Measurements from ENCODE around the gene CRISP1.
"Not testable (repeated sequence)": the region's sequence is repeated elsewhere in the genome, so short reads cannot be mapped to it uniquely, and the experiment has no call there.

Gene CRISP1

DNA sequence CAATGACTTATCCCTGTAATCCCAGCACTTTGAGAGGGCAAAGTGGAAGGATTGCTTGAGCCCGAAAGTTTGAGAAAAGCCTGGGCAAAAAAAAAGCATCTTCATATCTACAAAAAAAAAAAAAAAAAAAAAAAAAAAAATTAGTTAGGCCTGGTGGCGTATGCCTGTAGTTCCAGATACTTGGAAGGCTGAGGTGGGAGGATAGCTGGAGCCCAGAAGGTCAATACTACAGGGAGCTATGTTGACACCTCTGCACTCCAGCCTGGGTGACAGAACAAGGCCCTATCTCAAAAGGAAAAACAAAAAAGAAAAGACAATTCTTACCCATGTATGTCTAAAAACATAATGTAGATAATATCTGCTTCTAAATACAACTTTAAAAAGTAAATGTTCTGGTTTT is 27.2 kb downstream of the CRISP1 start:
- no peak for DNase-seq

DNA sequence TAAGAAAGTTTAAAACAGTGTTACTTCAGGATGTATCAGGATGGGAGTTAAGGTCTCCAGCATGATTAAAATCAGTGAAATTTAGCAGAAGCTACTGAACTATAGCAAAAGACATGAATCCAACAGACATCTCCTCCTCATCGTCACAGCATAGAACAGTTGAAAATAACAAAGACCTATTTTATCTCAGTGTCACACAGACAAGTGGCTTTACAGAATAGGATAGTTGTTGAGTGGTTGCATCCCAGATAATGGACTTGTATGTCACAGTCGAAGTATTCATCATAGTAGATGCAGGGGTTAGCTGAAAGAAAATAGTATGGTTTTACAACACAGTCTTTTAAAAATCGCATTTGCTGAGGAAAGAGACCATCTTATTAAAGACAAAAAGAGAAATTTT is 31.2 kb downstream of the CRISP1 start:
- DNase-seq: no peak

DNA sequence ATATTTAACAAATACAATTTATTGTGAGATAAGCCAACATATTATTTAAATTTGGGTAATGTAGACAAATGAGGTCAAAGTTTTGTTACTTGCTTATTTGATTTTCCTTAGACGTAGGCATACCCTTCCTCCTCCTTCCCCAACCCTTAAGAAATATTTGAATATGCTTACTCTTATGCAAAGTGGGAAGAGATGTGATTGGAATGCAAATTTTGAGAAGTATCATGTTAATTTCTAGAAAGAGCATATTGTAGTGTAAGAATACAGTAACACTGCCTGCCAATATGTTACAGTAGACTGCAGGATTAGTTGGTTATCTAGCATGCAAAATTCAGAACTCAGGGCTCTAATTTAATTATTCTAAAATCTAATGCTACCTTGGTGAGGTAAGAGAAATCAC is 32.9 kb downstream of the CRISP1 start:
- DNase-seq: no peak

DNA sequence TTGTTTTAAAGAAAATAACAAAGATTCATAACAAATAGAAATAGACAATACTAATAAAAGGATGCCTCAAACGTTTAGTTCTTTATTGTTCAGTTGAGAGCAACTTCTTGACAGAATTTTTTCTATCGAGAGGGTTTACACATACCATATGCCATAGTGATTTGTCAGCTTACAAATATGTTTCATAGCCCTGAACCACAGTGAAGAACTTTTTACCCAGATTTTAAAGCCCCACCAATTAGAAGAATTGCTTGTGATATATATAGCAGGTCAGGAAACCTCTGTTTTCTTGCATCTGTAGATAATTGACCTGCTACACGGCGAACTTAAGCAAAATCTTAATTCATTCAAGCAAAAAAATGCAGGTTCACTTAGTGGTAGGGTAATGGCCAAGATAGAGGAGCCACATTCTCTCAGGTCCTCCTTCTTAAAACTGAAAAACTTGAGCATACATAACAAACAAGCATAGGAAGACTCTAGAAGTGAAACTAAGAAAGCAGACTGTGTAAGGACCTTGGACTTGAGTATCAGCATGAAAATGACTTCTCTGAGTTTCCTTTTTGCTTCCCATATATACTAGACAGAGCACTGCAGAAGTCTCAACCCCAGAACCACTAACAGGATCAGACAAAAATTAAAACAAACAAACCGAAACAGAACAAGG is 39.5 kb downstream of the CRISP1 start:
- DNase-seq: no peak

- DNase-seq: no peak
Observed at GRCh38 chr6:49815166-49815565, 51.2 kb downstream of the CRISP1 start.

GRCh38 chr6:49813248-49813647 is 53.1 kb downstream of the CRISP1 start:
- no peak for DNase-seq

- no peak for DNase-seq
Observed at GRCh38 chr6:49806145-49806544, 60.2 kb downstream of the CRISP1 start.

GRCh38 chr6:49805246-49805645 is 61.1 kb downstream of the CRISP1 start:
- DNase-seq: no peak

DNA sequence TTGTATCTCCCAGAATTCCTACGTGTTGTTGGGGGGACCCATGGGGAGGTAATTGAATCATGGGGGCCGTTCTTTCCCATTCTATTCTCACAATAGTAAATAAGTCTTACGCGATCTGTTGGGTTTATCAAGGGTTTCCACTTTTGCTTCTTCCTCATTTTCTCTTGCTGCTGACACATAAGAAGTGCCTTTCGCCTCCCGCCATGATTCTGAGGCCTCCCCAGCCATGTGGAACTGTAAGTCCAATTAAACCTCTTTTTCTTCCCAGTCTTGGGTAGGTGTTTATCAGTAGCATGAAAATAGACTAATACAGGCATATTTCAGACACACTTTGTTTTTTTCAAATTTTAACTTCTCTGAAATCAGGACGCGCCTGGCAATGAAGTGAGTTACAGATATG is 64.8 kb downstream of the CRISP1 start:
- no peak for DNase-seq

DNA sequence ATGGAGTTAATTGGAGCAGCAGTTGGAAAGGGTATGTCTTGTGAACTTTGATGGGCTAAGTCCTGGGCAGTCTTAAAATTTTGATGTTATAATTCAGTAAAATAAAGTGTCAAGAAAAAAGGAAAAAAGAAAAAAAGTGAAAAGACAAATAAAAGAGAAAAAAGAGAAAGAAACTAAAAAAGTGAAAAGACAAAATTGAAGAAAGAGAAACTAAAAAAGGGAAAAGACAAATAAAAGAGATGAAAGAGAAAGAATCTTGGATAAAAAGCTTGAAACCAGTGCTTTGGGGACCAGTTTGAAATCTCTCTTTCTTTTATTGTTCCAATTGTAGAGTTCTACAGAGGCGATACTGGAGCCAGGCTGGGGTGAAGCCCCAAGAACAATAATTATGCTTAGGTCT is 67.2 kb downstream of the CRISP1 start:
- DNase-seq: no peak

DNA sequence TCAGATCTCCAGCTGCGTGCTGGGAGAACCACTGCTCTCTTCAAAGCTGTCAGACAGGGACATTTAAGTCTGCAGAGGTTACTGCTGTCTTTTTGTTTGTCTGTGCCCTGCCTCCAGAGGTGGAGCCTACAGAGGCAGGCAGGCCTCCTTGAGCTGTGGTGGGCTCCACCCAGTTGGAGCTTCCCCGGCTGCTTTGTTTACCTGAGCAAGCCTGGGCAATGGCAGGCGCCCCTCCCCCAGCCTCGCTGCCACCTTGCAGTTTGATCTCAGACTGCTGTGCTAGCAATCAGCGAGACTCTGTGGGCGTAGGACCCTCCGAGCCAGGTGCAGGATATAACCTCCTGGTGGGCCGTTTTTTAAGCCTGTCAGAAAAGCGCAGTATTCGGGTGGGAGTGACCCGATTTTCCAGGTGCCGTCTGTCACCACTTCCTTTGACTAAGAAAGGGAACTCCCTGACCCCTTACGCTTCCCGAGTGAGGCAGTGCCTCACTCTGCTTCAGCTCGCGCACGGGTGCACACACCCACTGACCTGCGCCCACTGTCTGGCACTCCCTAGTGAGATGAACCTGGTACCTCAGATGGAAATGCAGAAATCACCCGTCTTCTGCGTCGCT is 69.4 kb downstream of the CRISP1 start:
- not testable (repeated sequence) for DNase-seq

GRCh38 chr6:49790341-49790740 is 76.0 kb downstream of the CRISP1 start:
- DNase-seq: no peak

GRCh38 chr6:49787176-49787575 is 79.2 kb downstream of the CRISP1 start, which contains the start of gene PGK2:
PGK2 (minus strand) TSS chr6:49787285; CDS start chr6:49787187, 98 bp downstream.
- no peak for DNase-seq

- DNase-seq: no peak
Observed at GRCh38 chr6:49784272-49784671, 82.1 kb downstream of the CRISP1 start.
